22Rv1 (cell line): ENCODE measurements around the gene PTPN18.

Experiments used
- H3K27ac ChIP-seq: fragments of 450-650 bp; 2 replicates; pipeline ENCODE4 v1.5.1; 2017
- CTCF ChIP-seq: fragments of 450-650 bp; IDR thresholded peaks from 2 replicates; pipeline ENCODE4 v1.5.1; 2017; ENCODE audit warnings: mild to moderate bottlenecking
- ZFX ChIP-seq: fragments of 450-650 bp; IDR thresholded peaks from 2 replicates; pipeline ENCODE4 v1.6.1; 2017; ENCODE audit warnings: antibody characterized with exemption, borderline replicate concordance

The PTPN18 gene

GRCh38 chr2:130378206-130378897, 22.5 kb downstream of the PTPN18 start:
- no peak overlapping the region for H3K27ac ChIP-seq
- no peak for TF ChIP-seq ZFX
- TF ChIP-seq CTCF = no peak

- TF ChIP-seq ZFX = no peak
- no peak overlapping the region for H3K27ac ChIP-seq
Observed at GRCh38 chr2:130378898-130379214, 23.0 kb downstream of the PTPN18 start.

DNA sequence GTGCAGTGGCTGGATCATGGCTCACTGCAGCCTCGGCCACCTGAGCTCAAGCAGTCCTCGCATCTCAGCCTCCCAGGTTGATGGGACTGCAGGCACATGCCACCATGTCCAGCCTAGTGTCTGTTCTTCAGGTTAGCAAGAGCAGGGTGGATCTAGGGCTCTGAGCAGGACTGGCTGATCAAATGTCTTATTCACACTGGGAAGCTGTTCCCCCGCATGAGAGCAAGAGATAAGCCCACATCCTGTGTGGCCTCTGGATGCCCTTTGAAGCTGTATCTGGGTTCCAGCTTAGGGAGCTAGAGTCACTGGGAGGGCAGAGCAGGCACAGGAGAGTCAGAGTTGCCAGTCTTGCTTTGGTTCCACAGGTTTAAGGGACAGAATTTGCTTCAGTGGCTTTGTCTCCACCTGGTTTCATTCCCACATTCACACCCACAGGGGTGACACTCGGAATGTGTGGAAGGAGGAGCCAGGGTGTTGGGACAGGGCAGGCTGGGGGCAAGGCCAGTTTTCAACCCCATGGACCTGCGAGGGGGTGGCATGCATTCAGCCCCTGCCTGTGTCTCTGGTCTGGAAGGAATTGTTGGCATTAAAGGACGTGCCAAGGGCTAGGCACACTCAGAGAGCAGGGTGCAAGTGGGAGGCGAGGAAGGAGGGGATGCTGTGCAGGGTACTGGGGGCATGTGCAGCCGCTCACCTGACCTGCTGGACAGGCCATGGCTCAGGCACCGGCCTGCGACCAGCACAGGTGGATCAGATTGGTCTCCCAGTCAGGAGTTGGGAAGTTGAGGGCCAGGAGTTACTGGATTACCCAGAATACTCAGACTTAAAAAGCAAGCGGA, 24.5 kb downstream of the PTPN18 start:
- no peak overlapping the region for H3K27ac ChIP-seq
- no peak for TF ChIP-seq CTCF
- TF ChIP-seq ZFX = no peak

DNA sequence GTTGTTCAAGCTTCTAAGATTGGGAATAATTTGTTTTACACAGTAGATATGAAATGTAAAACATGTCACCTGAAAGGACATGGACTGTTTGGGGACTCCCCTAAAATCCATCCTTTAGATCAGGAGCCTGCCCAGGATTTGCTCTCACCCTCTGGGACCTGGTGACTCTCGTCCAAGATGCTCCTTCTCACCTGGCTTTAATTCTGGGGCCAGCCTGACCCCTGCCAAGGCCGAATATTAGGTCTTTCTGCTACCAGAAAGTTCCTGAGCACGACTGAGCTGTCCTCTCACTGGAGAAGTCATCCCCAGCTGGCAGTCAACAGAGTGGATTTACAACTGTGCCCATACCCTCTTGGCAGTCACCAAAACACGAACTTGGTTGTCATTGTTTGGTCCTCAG, 25.3 kb downstream of the PTPN18 start:
- no peak overlapping the region for H3K27ac ChIP-seq
- no peak for TF ChIP-seq CTCF
- TF ChIP-seq ZFX = no peak

DNA sequence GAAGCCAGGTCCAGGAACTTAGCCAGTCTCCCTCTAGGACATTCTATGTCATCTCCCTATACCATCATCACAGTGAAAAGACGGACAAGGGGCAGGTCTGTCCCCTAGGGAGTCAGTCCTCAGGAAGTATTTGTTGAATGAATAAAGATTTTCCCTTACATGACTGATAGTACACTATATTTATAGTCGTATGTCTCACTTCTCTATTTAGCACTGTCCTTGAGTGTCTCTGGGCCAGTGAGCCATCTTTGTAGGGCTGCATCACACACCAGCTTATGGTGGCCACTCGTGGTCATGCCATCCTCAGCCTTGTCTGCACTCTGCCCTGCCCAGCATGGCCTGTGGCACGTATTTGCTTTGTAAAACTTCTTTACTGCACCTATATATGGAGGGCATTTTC, 25.8 kb downstream of the PTPN18 start:
- no peak overlapping the region for H3K27ac ChIP-seq
- no peak for TF ChIP-seq ZFX
- TF ChIP-seq CTCF = no peak

DNA sequence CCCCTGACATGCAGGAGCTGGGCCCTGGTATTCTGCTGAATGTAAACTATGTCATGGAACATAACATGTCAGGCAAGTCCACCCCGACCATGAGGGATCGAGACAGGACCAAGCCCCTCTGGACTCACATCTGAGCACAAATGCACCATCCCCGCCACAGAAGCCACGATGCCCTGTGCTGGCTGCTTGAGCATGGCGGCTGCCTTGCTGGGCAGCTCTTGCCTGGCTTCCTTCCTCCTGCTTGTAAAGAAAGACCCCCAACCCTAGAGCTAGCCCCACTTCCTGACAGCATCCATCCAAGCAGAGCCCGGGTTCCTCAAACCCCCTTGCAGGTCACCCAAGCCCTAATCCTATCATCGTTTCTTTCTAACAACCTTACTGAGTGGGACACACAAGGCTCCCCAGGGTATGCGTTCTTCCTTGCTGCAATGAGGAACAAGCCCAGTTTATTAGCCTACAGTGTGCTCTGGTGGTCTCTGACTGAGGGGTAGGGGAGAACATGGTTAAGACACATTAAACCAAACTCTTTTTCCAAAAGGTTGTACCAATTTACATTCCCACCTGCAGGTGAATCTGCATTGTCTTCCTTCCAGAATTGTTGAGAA, 26.6 kb downstream of the PTPN18 start:
- TF ChIP-seq ZFX = no peak
- no peak for TF ChIP-seq CTCF
- no peak overlapping the region for H3K27ac ChIP-seq

DNA sequence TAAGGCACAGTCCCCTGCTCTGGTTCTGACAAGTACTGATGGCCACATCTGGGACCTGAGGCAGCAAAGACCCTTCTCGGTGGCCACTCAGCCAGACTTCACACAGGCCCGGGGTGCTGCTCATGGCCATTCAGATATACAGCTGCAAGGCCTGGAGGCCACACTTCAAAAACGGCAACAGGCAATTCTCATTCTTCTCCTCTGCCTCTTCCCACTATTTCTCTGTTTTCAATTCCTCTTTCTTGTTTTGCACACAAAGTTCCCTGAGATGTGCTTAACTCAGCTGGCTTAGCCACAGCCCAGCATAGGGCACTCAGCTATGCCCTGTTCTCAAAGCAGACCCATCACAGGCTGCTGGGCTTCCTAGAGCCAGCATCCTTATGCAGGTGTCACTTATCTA, 29.9 kb downstream of the PTPN18 start:
- H3K27ac ChIP-seq = no peak overlapping the region
- no peak for TF ChIP-seq ZFX
- TF ChIP-seq CTCF = no peak
